GM21723 (cell line): Measurements from ENCODE around the gene PUS3.
"Not testable (repeated sequence)": the region's sequence is repeated elsewhere in the genome, so short reads cannot be mapped to it uniquely, and the experiment has no call there.

Source experiments
- ATAC-seq: cut with Tn5 transposase; IDR thresholded peaks from one replicate; pipeline ENCODE4 v1.9.1; 2021; ENCODE audit warnings: mild to moderate bottlenecking, moderate library complexity; ENCODE audit not compliant: unreplicated experiment

Gene PUS3

GRCh38 chr11:125922156-125922555 is 19.1 kb upstream of the PUS3 start:
- ATAC-seq = no peak

GRCh38 chr11:125921042-125921441 is 18.0 kb upstream of the PUS3 start:
- ATAC-seq = no peak

- ATAC-seq = no peak
These were observed 15.3 kb upstream of the PUS3 start for GRCh38 chr11:125918140-125918840.

- ATAC-seq = no peak
These were observed 13.8 kb upstream of the PUS3 start for GRCh38 chr11:125916683-125917347.

GRCh38 chr11:125914601-125915000 is 11.6 kb upstream of the PUS3 start:
- not testable (repeated sequence) for ATAC-seq

GRCh38 chr11:125910226-125910849 is 7.3 kb upstream of the PUS3 start:
- no peak for ATAC-seq

GRCh38 chr11:125904678-125905077 is 1.7 kb upstream of the PUS3 start:
- ATAC-seq = no peak

- ATAC-seq = no peak
These were observed 979 bp upstream of the PUS3 start, which contains the start of gene DDX25 for GRCh38 chr11:125903711-125904659. Gene DDX25 (plus strand): TSS chr11:125904508. CDS start chr11:125904518, 10 bp downstream.

GRCh38 chr11:125902277-125902926 is 604 bp downstream of the PUS3 start:
- ATAC-seq = no peak

GRCh38 chr11:125901872-125902271 is 1.1 kb downstream of the PUS3 start:
- ATAC-seq = no peak

- ATAC-seq = no peak
These were observed 10.0 kb downstream of the PUS3 start for GRCh38 chr11:125892994-125893393.

GRCh38 chr11:125892071-125892470 is 10.9 kb downstream of the PUS3 start:
- no peak for ATAC-seq

- ATAC-seq = no peak
These were observed 12.4 kb downstream of the PUS3 start for GRCh38 chr11:125890447-125891100.

- ATAC-seq = peak; percentile 91
These were observed 15.4 kb downstream of the PUS3 start, which contains the start of gene HYLS1 for GRCh38 chr11:125887373-125888324. Gene HYLS1 (plus strand): TSS chr11:125887668. CDS start chr11:125899369, 11,701 bp downstream.

- ATAC-seq = peak; percentile 7
These were observed 16.0 kb downstream of the PUS3 start for GRCh38 chr11:125886997-125887372.

- ATAC-seq = no peak
These were observed 19.6 kb downstream of the PUS3 start for GRCh38 chr11:125883375-125883774.

GRCh38 chr11:125881291-125881690 is 21.7 kb downstream of the PUS3 start:
- ATAC-seq = no peak

GRCh38 chr11:125874556-125875124 is 28.4 kb downstream of the PUS3 start:
- peak; percentile 80 for ATAC-seq
